GM13977 (cell line): ENCODE measurements around the gene EDN2.

Source experiments
- DNase-seq: peaks from one replicate; pipeline ENCODE4 v3.0.0; 2012; ENCODE audit warnings: low spot score
- CTCF ChIP-seq: IDR thresholded peaks from 2 replicates; pipeline ENCODE4 v1.5.1; 2012; ENCODE audit warnings: mild to moderate bottlenecking, control low read depth; ENCODE audit not compliant: insufficient read depth; ENCODE audit errors: extremely low read depth, missing control alignments
- in situ Hi-C: fragments of 300-500 bp; cut with MboI; formaldehyde crosslinking; loops from one replicate; pipeline ENCODE4 v1.12.0; 2022; ENCODE audit warnings: low sequenced_read_pairs, low pct_unique_long_range_greater_than_20kb, mixed read lengths, inconsistent platforms; ENCODE audit not compliant: unreplicated experiment

EDN2 gene

GRCh38 chr1:41507110-41507720, 22.7 kb upstream of the EDN2 start:
- DNase-seq = no peak
- in situ Hi-C loops = no loop called here
- TF ChIP-seq CTCF = no peak

- TF ChIP-seq CTCF = no peak
- in situ Hi-C loops = no loop called here
- DNase-seq = peak; percentile 34
These were observed 19.9 kb upstream of the EDN2 start for GRCh38 chr1:41504114-41505035.

GRCh38 chr1:41503538-41504113, 19.1 kb upstream of the EDN2 start:
- no peak for DNase-seq
- in situ Hi-C loops = no loop called here
- TF ChIP-seq CTCF = no peak

GRCh38 chr1:41502912-41503311, 18.4 kb upstream of the EDN2 start:
- in situ Hi-C loops = no loop called here
- TF ChIP-seq CTCF = no peak
- no peak for DNase-seq

- DNase-seq = no peak
- no peak for TF ChIP-seq CTCF
- in situ Hi-C loops = no loop called here
These were observed 17.1 kb upstream of the EDN2 start for GRCh38 chr1:41501581-41501980.

- no peak for TF ChIP-seq CTCF
- DNase-seq = no peak
- in situ Hi-C loops = no loop called here
These were observed 16.5 kb upstream of the EDN2 start for GRCh38 chr1:41500781-41501518.
